ENCODE data around the gene THSD4. TPM values are rescaled to one million over a fixed set of nuclear protein-coding genes. Genes with fewer than 3 reads are reported as not detected.

Gene THSD4
- total RNA-seq, 1 donor from 2014 or later: not detected

GRCh38 chr15:71349336-71349735, 234.1 kb downstream of the THSD4 start:
- intact Hi-C loops (cut with micrococcal nuclease): no loop called here

GRCh38 chr15:71349736-71350526, 234.7 kb downstream of the THSD4 start:
- H3K9me3 Mint-ChIP-seq: no peaks in the 10 kb centered on the region
- no peak for DNase-seq (ENCODE audit: low spot score)
- H3K27me3 Mint-ChIP-seq (ENCODE audit: low read depth): peaks cover 7% of the 10 kb centered on the region
- intact Hi-C loops (cut with micrococcal nuclease): no loop called here
- no peaks in the 10 kb centered on the region for H3K36me3 Mint-ChIP-seq (ENCODE audit: low read depth)
- H3K4me1 Mint-ChIP-seq (ENCODE audit: low read depth): no peaks in the 10 kb centered on the region
- H3K27ac Mint-ChIP-seq: no peak overlapping the region
- no peak overlapping the region for H3K4me3 Mint-ChIP-seq (ENCODE audit: low read depth)

More at GRCh38 chr15:71349336-71349735, 234.1 kb downstream of the THSD4 start:
- Mint-ChIP-seq H3K27ac (no peak overlapping the region), H3K36me3 (ENCODE audit: low read depth) (no peaks in the 10 kb centered on the region), H3K27me3 (ENCODE audit: low read depth) (peaks cover 7% of the 10 kb centered on the region), H3K4me3 (ENCODE audit: low read depth) (no peak overlapping the region), H3K9me3 (no peaks in the 10 kb centered on the region), H3K4me1 (ENCODE audit: low read depth) (no peaks in the 10 kb centered on the region)
- DNase-seq (ENCODE audit: low spot score): no peak

GRCh38 chr15:71350622-71351378, 235.5 kb downstream of the THSD4 start:
- Mint-ChIP-seq H3K27ac (no peak overlapping the region), H3K4me3 (ENCODE audit: low read depth) (no peak overlapping the region), H3K27me3 (ENCODE audit: low read depth) (peaks cover 7% of the 10 kb centered on the region), H3K9me3 (no peaks in the 10 kb centered on the region), H3K36me3 (ENCODE audit: low read depth) (no peaks in the 10 kb centered on the region), H3K4me1 (ENCODE audit: low read depth) (no peaks in the 10 kb centered on the region)
- intact Hi-C loops (cut with micrococcal nuclease): no loop called here
- no peak for DNase-seq (ENCODE audit: low spot score)

- Mint-ChIP-seq H3K9me3 (no peaks in the 10 kb centered on the region), H3K27me3 (ENCODE audit: low read depth) (peaks cover 9% of the 10 kb centered on the region), H3K4me1 (ENCODE audit: low read depth) (no peaks in the 10 kb centered on the region), H3K27ac (no peak overlapping the region), H3K36me3 (ENCODE audit: low read depth) (no peaks in the 10 kb centered on the region), H3K4me3 (ENCODE audit: low read depth) (no peak overlapping the region)
- no peak for DNase-seq (ENCODE audit: low spot score)
- intact Hi-C loops (cut with micrococcal nuclease): no loop called here
Observed at GRCh38 chr15:71352125-71352524, 236.9 kb downstream of the THSD4 start.

- no peaks in the 10 kb centered on the region for H3K4me1 Mint-ChIP-seq (ENCODE audit: low read depth)
- no peak overlapping the region for H3K4me3 Mint-ChIP-seq (ENCODE audit: low read depth)
- H3K9me3 Mint-ChIP-seq: no peaks in the 10 kb centered on the region
- no peaks in the 10 kb centered on the region for H3K36me3 Mint-ChIP-seq (ENCODE audit: low read depth)
- no peak overlapping the region for H3K27ac Mint-ChIP-seq
- intact Hi-C loops (cut with micrococcal nuclease): no loop called here
- peaks cover 9% of the 10 kb centered on the region for H3K27me3 Mint-ChIP-seq (ENCODE audit: low read depth)
- no peak for DNase-seq (ENCODE audit: low spot score)
Observed at GRCh38 chr15:71352765-71353164, 237.5 kb downstream of the THSD4 start.

GRCh38 chr15:71353171-71353570, 237.9 kb downstream of the THSD4 start:
- Mint-ChIP-seq H3K36me3 (ENCODE audit: low read depth) (no peaks in the 10 kb centered on the region), H3K9me3 (no peaks in the 10 kb centered on the region), H3K27ac (no peak overlapping the region), H3K27me3 (ENCODE audit: low read depth) (peaks cover 9% of the 10 kb centered on the region), H3K4me1 (ENCODE audit: low read depth) (no peaks in the 10 kb centered on the region), H3K4me3 (ENCODE audit: low read depth) (no peak overlapping the region)
- intact Hi-C loops (cut with micrococcal nuclease): no loop called here
- no peak for DNase-seq (ENCODE audit: low spot score)

GRCh38 chr15:71355268-71355667, 240.0 kb downstream of the THSD4 start:
- Mint-ChIP-seq H3K27me3 (ENCODE audit: low read depth) (peaks cover 6% of the 10 kb centered on the region), H3K9me3 (no peaks in the 10 kb centered on the region), H3K4me3 (ENCODE audit: low read depth) (no peak overlapping the region), H3K27ac (no peak overlapping the region), H3K4me1 (ENCODE audit: low read depth) (no peaks in the 10 kb centered on the region), H3K36me3 (ENCODE audit: low read depth) (no peaks in the 10 kb centered on the region)
- intact Hi-C loops (cut with micrococcal nuclease): no loop called here
- no peak for DNase-seq (ENCODE audit: low spot score)

- intact Hi-C loops (cut with micrococcal nuclease): no loop called here
- Mint-ChIP-seq H3K27me3 (ENCODE audit: low read depth) (peaks cover 5% of the 10 kb centered on the region), H3K4me1 (ENCODE audit: low read depth) (no peaks in the 10 kb centered on the region), H3K9me3 (no peaks in the 10 kb centered on the region), H3K4me3 (ENCODE audit: low read depth) (no peak overlapping the region), H3K36me3 (ENCODE audit: low read depth) (no peaks in the 10 kb centered on the region), H3K27ac (no peak overlapping the region)
- no peak for DNase-seq (ENCODE audit: low spot score)
Observed at GRCh38 chr15:71357321-71357732, 242.1 kb downstream of the THSD4 start.

- H3K9me3 Mint-ChIP-seq: no peaks in the 10 kb centered on the region
- no peaks in the 10 kb centered on the region for H3K36me3 Mint-ChIP-seq (ENCODE audit: low read depth)
- H3K27me3 Mint-ChIP-seq (ENCODE audit: low read depth): peaks cover 5% of the 10 kb centered on the region
- H3K27ac Mint-ChIP-seq: no peak overlapping the region
- no peak for DNase-seq (ENCODE audit: low spot score)
- no peaks in the 10 kb centered on the region for H3K4me1 Mint-ChIP-seq (ENCODE audit: low read depth)
- intact Hi-C loops (cut with micrococcal nuclease): no loop called here
- no peak overlapping the region for H3K4me3 Mint-ChIP-seq (ENCODE audit: low read depth)
Observed at GRCh38 chr15:71357967-71358366, 242.7 kb downstream of the THSD4 start.

- no peak overlapping the region for H3K27ac Mint-ChIP-seq
- no peaks in the 10 kb centered on the region for H3K36me3 Mint-ChIP-seq (ENCODE audit: low read depth)
- H3K27me3 Mint-ChIP-seq (ENCODE audit: low read depth): peaks cover 5% of the 10 kb centered on the region
- no peak overlapping the region for H3K4me3 Mint-ChIP-seq (ENCODE audit: low read depth)
- no peaks in the 10 kb centered on the region for H3K4me1 Mint-ChIP-seq (ENCODE audit: low read depth)
- intact Hi-C loops (cut with micrococcal nuclease): no loop called here
- H3K9me3 Mint-ChIP-seq: no peaks in the 10 kb centered on the region
- no peak for DNase-seq (ENCODE audit: low spot score)
Observed at GRCh38 chr15:71359246-71359645, 244.0 kb downstream of the THSD4 start.

- no peak overlapping the region for H3K27ac Mint-ChIP-seq
- H3K4me3 Mint-ChIP-seq (ENCODE audit: low read depth): no peak overlapping the region
- no peaks in the 10 kb centered on the region for H3K36me3 Mint-ChIP-seq (ENCODE audit: low read depth)
- intact Hi-C loops (cut with micrococcal nuclease): no loop called here
- no peaks in the 10 kb centered on the region for H3K4me1 Mint-ChIP-seq (ENCODE audit: low read depth)
- H3K27me3 Mint-ChIP-seq (ENCODE audit: low read depth): peaks cover 4% of the 10 kb centered on the region
- no peak for DNase-seq (ENCODE audit: low spot score)
- no peaks in the 10 kb centered on the region for H3K9me3 Mint-ChIP-seq
Observed at GRCh38 chr15:71362556-71362955, 247.3 kb downstream of the THSD4 start.

GRCh38 chr15:71362987-71363968, 248.0 kb downstream of the THSD4 start:
- Mint-ChIP-seq H3K27me3 (ENCODE audit: low read depth) (peaks cover 4% of the 10 kb centered on the region), H3K27ac (no peak overlapping the region), H3K36me3 (ENCODE audit: low read depth) (no peaks in the 10 kb centered on the region), H3K4me1 (ENCODE audit: low read depth) (no peaks in the 10 kb centered on the region), H3K9me3 (no peaks in the 10 kb centered on the region), H3K4me3 (ENCODE audit: low read depth) (no peak overlapping the region)
- intact Hi-C loops (cut with micrococcal nuclease): no loop called here
- no peak for DNase-seq (ENCODE audit: low spot score)
